Measurements from ENCODE around the gene CYGB. TPM values are rescaled to one million over a fixed set of nuclear protein-coding genes. Genes with fewer than 3 reads are reported as not detected.

Gene CYGB
- total and polyA plus RNA-seq, 4 donors, result 0.83 to 7.8 (median 1.4) TPM

- TF ChIP-seq REST (IDR thresholded peaks at IDR 0.05), result no peak
- peak; percentile 31 to 54 for TF ChIP-seq RXRA (IDR thresholded peaks at IDR 0.05)
- TF ChIP-seq SP1 (IDR thresholded peaks at IDR 0.05), result peak; percentile 39
- no peak for TF ChIP-seq JUND (IDR thresholded peaks at IDR 0.05)
- TF ChIP-seq GABPA (IDR thresholded peaks at IDR 0.05 in 1 of 2, conservative IDR thresholded peaks at IDR 0.05 in 1 of 2), result no peak
- TF ChIP-seq HNF4A (conservative IDR thresholded peaks at IDR 0.05), result peak; percentile 58 to 60
- Histone ChIP-seq H3K27ac (ENCODE audit: low read depth in 1 of 2, low read length in 2 of 2) (peak overlapping the region; percentile 65 to 90), H3K4me1 (ENCODE audit: control insufficient read depth in 4 of 4, insufficient read depth in 4 of 4, low read length in 3 of 4) (peaks cover 7 to 57% (median 46%) of the 10 kb centered on the region in 4 donors), H3K27me3 (ENCODE audit: control insufficient read depth in 4 of 4, insufficient read depth in 4 of 4, low read length in 3 of 4) (no peaks in the 10 kb centered on the region), H3K36me3 (ENCODE audit: control insufficient read depth in 4 of 4, insufficient read depth in 3 of 4, low read depth in 1 of 4, low read length in 3 of 4) (no peaks in the 10 kb centered on the region), H3K9me3 (ENCODE audit: control insufficient read depth in 4 of 4, low read length in 3 of 4) (no peaks in the 10 kb centered on the region), H3K4me3 (ENCODE audit: low read depth in 1 of 3, low read length in 3 of 3) (peak overlapping the region in 1 of 3 donors; percentile 3), H3K9ac (ENCODE audit: low read depth in 1 of 2, low read length in 2 of 2) (peak overlapping the region in 1 of 2 donors; percentile 26)
- no peak for DNase-seq (ENCODE audit: low spot score)
- WGBS, result 29% methylated on average over 9 of the region's 9 CpGs
Measured at GRCh38 chr17:76548378-76549214, 11.1 kb upstream of the CYGB start.

- H3K36me3 ChIP-seq (ENCODE audit: control insufficient read depth in 4 of 4, insufficient read depth in 3 of 4, low read depth in 1 of 4, low read length in 3 of 4), result no peaks in the 10 kb centered on the region
- no peak for DNase-seq (ENCODE audit: low spot score)
- no peaks in the 10 kb centered on the region for H3K27me3 ChIP-seq (ENCODE audit: control insufficient read depth in 4 of 4, insufficient read depth in 4 of 4, low read length in 3 of 4)
- H3K9ac ChIP-seq (ENCODE audit: low read depth in 1 of 2, low read length in 2 of 2), result peak overlapping the region in 1 of 2 donors; percentile 4
- H3K27ac ChIP-seq (ENCODE audit: low read depth in 1 of 2, low read length in 2 of 2), result peak overlapping the region in 1 of 2 donors; percentile 90
- H3K4me1 ChIP-seq (ENCODE audit: control insufficient read depth in 4 of 4, insufficient read depth in 4 of 4, low read length in 3 of 4), result peaks cover 7 to 57% (median 46%) of the 10 kb centered on the region in 4 donors
- 80% methylated on average over 2 of the region's 2 CpGs for WGBS
- H3K4me3 ChIP-seq (ENCODE audit: low read depth in 1 of 3, low read length in 3 of 3), result no peak overlapping the region
- H3K9me3 ChIP-seq (ENCODE audit: control insufficient read depth in 4 of 4, low read length in 3 of 4), result no peaks in the 10 kb centered on the region
- TF ChIP-seq JUND (IDR thresholded peaks at IDR 0.05) (no peak), REST (IDR thresholded peaks at IDR 0.05) (no peak), YY1 (IDR thresholded peaks at IDR 0.05) (no peak), FOXA1 (IDR thresholded peaks at IDR 0.05) (no peak), HNF4A (conservative IDR thresholded peaks at IDR 0.05) (no peak), ZBTB33 (IDR thresholded peaks at IDR 0.05) (no peak), RXRA (IDR thresholded peaks at IDR 0.05) (no peak), GABPA (IDR thresholded peaks at IDR 0.05 in 1 of 2, conservative IDR thresholded peaks at IDR 0.05 in 1 of 2) (no peak), TAF1 (conservative IDR thresholded peaks at IDR 0.05) (no peak), EGR1 (IDR thresholded peaks at IDR 0.05; ENCODE audit: low read depth in 2 of 2) (no peak), HNF4G (IDR thresholded peaks at IDR 0.05) (no peak), SP1 (IDR thresholded peaks at IDR 0.05) (no peak), RAD21 (IDR thresholded peaks at IDR 0.05) (no peak)
- TF ChIP-seq, protein P1, sequence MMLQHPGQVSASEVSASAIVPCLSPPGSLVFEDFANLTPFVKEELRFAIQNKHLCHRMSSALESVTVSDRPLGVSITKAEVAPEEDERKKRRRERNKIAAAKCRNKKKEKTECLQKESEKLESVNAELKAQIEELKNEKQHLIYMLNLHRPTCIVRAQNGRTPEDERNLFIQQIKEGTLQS (IDR thresholded peaks at IDR 0.05), result no peak
- TF ChIP-seq, protein P2, sequence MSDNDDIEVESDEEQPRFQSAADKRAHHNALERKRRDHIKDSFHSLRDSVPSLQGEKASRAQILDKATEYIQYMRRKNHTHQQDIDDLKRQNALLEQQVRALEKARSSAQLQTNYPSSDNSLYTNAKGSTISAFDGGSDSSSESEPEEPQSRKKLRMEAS (IDR thresholded peaks at IDR 0.05), result no peak
Measured at GRCh38 chr17:76547642-76548202, 10.2 kb upstream of the CYGB start.
